Activated T-helper 2 cell treated with anti-CD3 and anti-CD28 coated beads, Interferon-gamma antibody, Interleukin-2, Interleukin-4, amounts not matched to agents 10 μg/mL and 5 μg/mL and 100 μg/mL, durations not matched to agents 14 hours and 24 hours and 36 hours (primary cell): ENCODE data around the gene VDAC1. TPM values are rescaled to one million over a fixed set of nuclear protein-coding genes. Genes with fewer than 3 reads are reported as not detected.

Experiments used
- DNase-seq: peaks from one replicate; pipeline ENCODE4 v3.0.0; 2021; ENCODE audit warnings: low spot score
- H3K27ac Mint-ChIP-seq: one replicate; pipeline ENCODE4 v1.8.0; 2021; ENCODE audit warnings: mixed read lengths
- H3K27me3 Mint-ChIP-seq: one replicate; pipeline ENCODE4 v1.8.0; 2021; ENCODE audit warnings: low read depth, mixed read lengths
- H3K36me3 Mint-ChIP-seq: one replicate; pipeline ENCODE4 v1.8.0; 2021; ENCODE audit warnings: low read depth, mixed read lengths
- H3K4me1 Mint-ChIP-seq: one replicate; pipeline ENCODE4 v1.8.0; 2021; ENCODE audit warnings: low read depth, mixed read lengths
- H3K4me3 Mint-ChIP-seq: one replicate; pipeline ENCODE4 v1.8.0; 2021; ENCODE audit warnings: low read depth, mild to moderate bottlenecking, moderate library complexity, mixed read lengths
- H3K9me3 Mint-ChIP-seq: one replicate; pipeline ENCODE4 v1.8.0; 2021; ENCODE audit warnings: mixed read lengths
- intact Hi-C: fragments of 100-400 bp; cut with micrococcal nuclease; formaldehyde crosslinking; loops from one replicate; pipeline ENCODE4 v1.15.1; 2023
- total RNA-seq: library from RNA; stranded (reverse); gene quantifications from 2 replicates; pipeline ENCODE4 v1.2.3, GENCODE V29; 2022

VDAC1 gene
- total RNA-seq, 1 donor from 2014 or later: 459 TPM

DNA sequence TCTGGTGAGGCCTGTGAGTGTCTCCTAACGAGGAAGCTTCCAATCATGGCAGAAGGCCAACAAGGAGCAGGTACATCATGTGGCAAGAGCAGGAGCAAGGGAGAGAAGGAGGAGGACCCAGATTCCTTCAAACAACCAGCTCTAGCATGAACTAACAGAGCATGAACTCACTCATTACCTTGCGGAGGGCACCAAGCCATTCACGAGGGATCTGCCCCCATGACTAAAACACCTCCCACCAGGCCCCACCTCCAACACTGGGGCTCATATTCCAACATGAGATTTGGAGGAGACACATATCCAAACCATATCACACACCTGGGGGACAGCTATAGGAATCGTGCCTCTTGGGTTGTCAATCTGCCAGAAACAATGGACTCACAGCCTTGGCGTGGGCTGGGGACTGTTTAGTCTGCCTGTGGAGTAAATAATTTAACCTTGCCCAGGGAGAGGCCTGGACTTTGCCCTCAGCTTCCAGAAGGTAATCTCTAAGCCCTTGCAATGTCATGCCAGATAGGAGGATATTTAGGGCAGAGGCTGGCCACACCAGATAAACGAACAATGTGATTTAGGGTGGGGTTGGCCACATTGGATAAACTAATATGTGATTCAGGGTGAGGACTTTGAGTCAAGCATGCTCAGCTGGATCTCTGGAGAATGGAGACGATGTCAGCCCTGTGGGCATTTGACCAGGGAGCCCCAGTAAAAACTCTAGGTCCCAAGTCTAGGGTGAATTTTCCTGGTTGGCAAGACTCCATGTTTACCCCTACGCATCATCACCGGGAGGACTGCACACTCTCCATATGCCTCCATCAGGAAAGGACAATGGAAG lies 13.6 kb upstream of the VDAC1 start:
- Mint-ChIP-seq H3K4me1 (no peaks in the 10 kb centered on the region), H3K27ac (no peak overlapping the region), H3K4me3 (no peak overlapping the region), H3K36me3 (no peaks in the 10 kb centered on the region), H3K9me3 (no peaks in the 10 kb centered on the region), H3K27me3 (peaks cover 17% of the 10 kb centered on the region)
- intact Hi-C loops: no loop called here
- no peak for DNase-seq

DNA sequence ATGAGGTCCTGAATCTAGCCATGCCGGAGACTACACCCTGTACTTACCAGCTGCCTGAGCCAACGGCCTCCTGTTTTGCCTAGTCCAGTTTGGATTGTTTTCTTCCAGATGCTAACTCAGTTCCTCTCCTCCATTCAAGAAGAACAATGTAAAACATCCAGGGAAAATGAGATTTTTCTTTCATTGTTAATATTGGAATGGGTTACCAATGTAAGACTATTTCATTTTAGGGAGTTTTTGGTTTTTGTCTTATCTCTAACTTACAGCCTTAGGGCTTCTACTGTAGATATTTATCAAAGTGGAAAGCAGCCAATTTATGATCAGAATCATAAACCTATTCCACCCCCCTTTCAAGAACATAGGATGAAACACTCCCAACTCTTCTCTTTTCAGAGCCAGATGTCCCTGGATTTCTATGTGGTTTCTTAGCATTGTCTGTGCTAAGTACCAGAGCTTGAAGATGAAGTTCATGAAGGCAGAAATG lies 3.5 kb upstream of the VDAC1 start:
- Mint-ChIP-seq H3K27me3 (peaks cover 6% of the 10 kb centered on the region), H3K4me3 (no peak overlapping the region), H3K36me3 (peaks cover 13% of the 10 kb centered on the region), H3K9me3 (no peaks in the 10 kb centered on the region), H3K4me1 (peaks cover 14% of the 10 kb centered on the region), H3K27ac (no peak overlapping the region)
- intact Hi-C loops: loop anchor here (10.0 kb wide), 1 partner anchor 636 kb away; the partner anchor contains the start of gene SEC24A
- DNase-seq: no peak

DNA sequence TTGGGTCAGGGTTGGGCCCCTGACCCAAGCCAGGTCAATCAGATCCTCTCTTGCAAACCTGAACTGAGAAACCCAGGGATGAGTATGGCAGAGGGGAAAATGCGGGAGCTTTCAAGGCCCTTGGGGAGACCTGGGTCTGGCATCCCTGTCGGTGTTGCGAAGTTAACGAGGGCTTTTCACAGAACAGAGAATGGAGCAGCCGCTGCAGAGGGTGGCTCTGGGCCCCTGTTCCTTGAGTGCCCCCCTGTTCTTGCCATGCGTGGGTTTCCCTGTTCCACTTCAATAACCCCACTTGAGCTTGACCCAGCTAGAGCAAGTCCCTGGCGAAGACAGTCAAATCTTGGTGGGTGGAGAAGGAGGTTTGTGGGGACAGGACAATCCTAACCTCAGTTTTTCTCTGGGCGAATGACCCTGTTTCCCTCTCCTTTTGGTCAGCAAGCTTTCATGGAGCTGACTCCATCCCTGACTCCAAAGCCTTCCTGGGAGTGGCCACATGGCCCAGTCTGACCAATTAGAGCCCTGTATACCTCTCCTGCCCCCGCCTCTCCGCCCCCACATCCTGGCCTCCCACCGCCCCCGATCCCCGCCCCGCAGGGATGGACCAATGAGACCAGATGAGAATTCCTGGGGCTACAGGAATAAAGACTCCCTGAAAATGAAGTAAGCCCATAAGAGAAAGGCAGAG lies 2.9 kb upstream of the VDAC1 start:
- Mint-ChIP-seq H3K4me3 (no peak overlapping the region), H3K27me3 (peaks cover 1% of the 10 kb centered on the region), H3K9me3 (no peaks in the 10 kb centered on the region)

DNA sequence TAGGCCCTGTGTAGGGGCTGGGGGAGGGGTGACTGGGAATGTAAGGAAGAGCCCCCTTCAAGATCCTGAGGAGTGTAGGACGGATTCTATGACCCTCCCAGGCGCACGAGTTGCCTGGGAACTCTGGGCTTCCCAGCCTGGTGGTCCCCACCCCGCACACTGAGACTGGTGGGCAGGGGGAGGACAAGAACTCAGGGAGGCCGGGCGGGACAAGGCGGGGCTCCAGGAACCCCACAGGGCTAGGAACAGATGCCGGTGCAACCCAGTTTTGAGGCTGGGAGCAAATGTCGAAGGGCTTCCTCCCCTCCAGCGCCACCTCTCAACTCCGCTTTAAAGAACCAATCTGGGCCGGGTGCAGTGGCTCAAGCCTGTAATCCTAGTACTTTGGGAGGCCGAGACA lies 1.3 kb upstream of the VDAC1 start:
- peak overlapping the region; percentile 92 for H3K4me3 Mint-ChIP-seq
- H3K27me3 Mint-ChIP-seq: no peaks in the 10 kb centered on the region
- no peak for DNase-seq
- intact Hi-C loops: loop anchor here (10.0 kb wide), 1 partner anchor 639 kb away; the partner anchor contains the start of gene SEC24A
- no peaks in the 10 kb centered on the region for H3K9me3 Mint-ChIP-seq
- H3K36me3 Mint-ChIP-seq: peaks cover 33% of the 10 kb centered on the region
- peaks cover 30% of the 10 kb centered on the region for H3K4me1 Mint-ChIP-seq
- peak overlapping the region; percentile 49 for H3K27ac Mint-ChIP-seq

More for the DNA sequence above, 2.9 kb upstream of the VDAC1 start:
- H3K4me1 Mint-ChIP-seq: peaks cover 18% of the 10 kb centered on the region
- no peak for DNase-seq
- intact Hi-C loops: loop anchor here (10.0 kb wide), 1 partner anchor 637 kb away; the partner anchor contains the start of gene SEC24A
- peaks cover 19% of the 10 kb centered on the region for H3K36me3 Mint-ChIP-seq
- H3K27ac Mint-ChIP-seq: no peak overlapping the region

DNA sequence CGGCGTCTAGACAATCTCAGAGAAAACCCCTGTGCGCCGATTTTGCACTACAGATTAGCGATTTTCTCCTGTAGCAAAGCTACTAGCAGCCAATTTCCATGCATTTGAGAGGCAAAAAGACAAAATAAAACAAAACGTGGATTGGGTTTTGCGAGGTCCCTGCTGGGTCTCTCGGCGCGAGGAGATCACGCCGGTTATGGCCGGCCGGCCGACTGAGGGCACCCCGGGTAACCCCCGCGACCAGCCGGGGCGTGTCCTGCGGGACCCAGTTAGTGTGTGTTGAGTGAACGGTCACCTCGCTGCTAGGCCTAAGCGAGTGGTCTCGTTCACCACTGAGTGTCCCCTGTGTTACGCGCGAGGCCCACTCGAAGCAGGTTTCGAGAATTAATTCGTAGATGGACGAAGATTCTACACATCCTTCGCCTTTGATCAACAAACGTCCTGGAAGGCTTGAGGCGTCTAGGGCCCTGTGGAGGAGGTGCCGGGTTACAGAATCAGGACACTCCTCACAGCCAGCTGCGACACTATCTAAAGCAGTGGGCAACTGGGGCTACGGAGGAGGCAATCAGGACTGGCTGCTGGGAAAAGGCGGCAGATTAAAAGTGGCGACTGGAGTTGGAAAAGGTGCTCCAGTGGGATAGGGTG lies 764 bp upstream of the VDAC1 start:
- peak overlapping the region; percentile 86 for H3K27ac Mint-ChIP-seq
- DNase-seq: no peak
- peaks cover 33% of the 10 kb centered on the region for H3K4me1 Mint-ChIP-seq
- intact Hi-C loops: loop anchor here (2.0 to 10.0 kb wide), 2 partner anchors 37 to 639 kb away; partner anchors contain the start of genes C5orf15 and SEC24A
- peak overlapping the region; percentile 92 for H3K4me3 Mint-ChIP-seq
- no peaks in the 10 kb centered on the region for H3K9me3 Mint-ChIP-seq
- H3K27me3 Mint-ChIP-seq: no peaks in the 10 kb centered on the region
- peaks cover 39% of the 10 kb centered on the region for H3K36me3 Mint-ChIP-seq

DNA sequence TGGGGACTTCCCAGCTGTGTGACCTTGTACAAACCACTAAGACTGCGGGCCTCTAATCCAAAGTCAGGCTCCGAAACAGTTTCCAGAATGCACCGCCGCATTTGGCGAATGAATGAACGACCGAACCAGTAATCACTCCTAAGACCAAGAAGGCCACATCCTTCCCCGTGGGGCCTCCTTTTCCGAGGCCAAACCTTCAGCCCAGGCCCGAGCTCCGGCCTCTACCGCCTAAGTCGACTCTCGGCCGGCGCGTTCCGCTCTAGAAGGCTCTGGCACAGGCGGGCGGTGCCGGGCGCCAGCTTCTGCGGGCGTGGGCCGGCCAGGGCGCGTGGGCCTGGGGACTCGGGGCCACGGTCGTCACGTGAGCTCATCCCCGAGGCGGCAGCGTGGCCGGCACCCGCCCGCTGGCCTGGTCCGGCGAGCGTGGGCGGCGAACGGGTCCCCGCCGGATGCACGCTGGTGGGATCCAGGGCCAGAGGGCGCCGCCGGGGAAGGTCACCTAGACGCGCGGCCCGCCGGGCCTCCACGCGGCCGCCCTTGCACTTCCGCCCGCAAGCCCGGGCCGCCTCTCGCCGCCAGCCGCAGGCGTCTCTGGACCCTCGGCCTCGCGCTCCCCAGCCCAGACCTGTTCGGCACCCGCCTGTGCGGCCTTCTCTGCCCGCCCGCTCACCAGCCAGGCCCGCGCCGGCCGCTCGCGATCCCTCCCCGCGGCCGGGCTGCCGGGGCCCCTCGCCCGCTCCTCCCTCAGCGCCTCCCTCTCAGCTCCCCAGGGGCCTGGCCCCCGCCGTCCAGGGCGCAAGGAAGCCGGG lies 754 bp downstream of the VDAC1 start:
- peak; percentile 33 for DNase-seq
- no peaks in the 10 kb centered on the region for H3K9me3 Mint-ChIP-seq
- no peaks in the 10 kb centered on the region for H3K27me3 Mint-ChIP-seq
- peak overlapping the region; percentile 90 for H3K4me3 Mint-ChIP-seq
- intact Hi-C loops: loop anchor here (1.0 to 10.0 kb wide), 3 partner anchors 35 to 641 kb away; partner anchors contain the start of genes C5orf15, PPP2CA and SEC24A
- peaks cover 43% of the 10 kb centered on the region for H3K4me1 Mint-ChIP-seq
- H3K36me3 Mint-ChIP-seq: peaks cover 50% of the 10 kb centered on the region
- H3K27ac Mint-ChIP-seq: peak overlapping the region; percentile 97

DNA sequence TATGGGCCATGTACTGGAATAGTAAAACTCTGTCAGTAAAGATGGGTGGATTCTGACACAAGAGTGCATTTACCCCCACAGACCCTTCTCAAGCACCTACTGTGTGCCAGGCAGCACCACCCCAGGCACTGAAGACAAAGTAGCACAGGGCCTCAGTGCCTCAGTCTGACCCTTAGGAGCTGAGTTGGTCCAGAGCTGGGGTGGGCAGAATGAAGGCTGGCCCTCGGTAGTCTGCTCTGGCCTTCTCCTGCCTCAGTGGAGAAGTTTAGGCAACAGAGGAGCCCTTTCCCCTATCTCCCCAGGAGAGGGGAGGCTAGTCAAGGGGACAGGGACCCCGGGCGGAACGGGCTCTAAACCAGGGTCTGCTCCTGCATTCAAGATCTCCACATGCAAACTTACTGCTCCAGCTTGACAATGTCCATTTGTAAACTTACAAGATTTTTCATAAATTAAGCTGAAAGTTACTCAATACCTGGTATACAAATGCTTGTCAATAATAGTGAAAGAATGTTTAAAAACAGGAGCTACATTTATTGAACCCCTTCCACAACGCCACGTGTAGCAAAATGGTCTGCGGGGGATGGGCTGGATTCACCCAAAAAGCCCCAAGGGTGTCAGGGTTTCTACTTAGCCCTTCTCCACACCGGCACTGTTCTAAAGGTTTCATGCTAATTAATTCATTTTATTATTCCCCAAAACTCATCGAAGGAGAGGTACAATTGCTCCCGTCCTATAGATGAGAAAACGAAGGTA lies 1.5 kb downstream of the VDAC1 start:
- Mint-ChIP-seq H3K4me1 (peaks cover 41% of the 10 kb centered on the region), H3K4me3 (peak overlapping the region; percentile 90), H3K27me3 (no peaks in the 10 kb centered on the region), H3K36me3 (peaks cover 50% of the 10 kb centered on the region), H3K27ac (peak overlapping the region; percentile 97), H3K9me3 (no peaks in the 10 kb centered on the region)
- intact Hi-C loops: loop anchor here (10.0 kb wide), 1 partner anchor 642 kb away; the partner anchor contains the start of gene SEC24A
- no peak for DNase-seq

DNA sequence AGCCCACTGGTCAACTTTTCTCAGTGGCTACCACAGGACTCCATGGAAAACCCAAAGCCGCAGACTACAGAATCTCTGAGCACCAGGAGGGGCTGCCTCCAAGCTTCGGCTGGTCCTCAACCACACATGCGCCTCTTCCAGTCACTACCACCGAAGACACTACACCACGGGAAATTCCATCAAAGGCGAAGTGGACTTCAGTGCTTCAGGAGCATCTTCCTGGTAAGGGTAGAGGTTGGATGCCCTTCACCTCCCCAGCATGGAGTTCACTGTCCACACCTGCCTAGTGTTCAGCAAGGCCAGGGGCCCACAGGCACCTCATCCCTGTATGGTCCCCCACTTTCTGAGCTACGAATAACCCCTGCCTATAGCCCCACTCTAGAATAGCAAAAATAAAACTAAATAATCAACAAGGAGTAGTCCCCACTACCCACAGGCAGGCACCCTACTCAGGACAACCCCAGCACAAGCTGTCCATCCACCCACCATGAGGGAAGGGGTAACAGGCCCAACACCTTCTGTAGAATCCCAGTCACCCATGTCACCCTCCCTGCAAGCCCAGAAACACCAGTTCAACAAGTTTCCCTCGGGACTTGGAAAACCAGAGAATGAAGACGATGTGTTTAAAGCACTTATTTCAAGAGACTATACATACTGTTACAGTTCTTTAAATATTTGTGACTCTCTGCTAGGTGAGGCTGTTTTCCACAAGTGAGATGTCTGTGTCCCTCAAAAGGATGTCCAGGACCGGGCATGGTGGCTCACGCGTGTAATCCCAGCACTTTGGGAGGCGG lies 2.6 kb downstream of the VDAC1 start:
- Mint-ChIP-seq H3K27me3 (no peaks in the 10 kb centered on the region), H3K27ac (peak overlapping the region; percentile 72), H3K4me3 (peak overlapping the region; percentile 90), H3K4me1 (peaks cover 40% of the 10 kb centered on the region), H3K9me3 (no peaks in the 10 kb centered on the region), H3K36me3 (peaks cover 50% of the 10 kb centered on the region)
- no peak for DNase-seq
- intact Hi-C loops: loop anchor here (10.0 kb wide), 1 partner anchor 643 kb away; the partner anchor contains the start of gene SEC24A

DNA sequence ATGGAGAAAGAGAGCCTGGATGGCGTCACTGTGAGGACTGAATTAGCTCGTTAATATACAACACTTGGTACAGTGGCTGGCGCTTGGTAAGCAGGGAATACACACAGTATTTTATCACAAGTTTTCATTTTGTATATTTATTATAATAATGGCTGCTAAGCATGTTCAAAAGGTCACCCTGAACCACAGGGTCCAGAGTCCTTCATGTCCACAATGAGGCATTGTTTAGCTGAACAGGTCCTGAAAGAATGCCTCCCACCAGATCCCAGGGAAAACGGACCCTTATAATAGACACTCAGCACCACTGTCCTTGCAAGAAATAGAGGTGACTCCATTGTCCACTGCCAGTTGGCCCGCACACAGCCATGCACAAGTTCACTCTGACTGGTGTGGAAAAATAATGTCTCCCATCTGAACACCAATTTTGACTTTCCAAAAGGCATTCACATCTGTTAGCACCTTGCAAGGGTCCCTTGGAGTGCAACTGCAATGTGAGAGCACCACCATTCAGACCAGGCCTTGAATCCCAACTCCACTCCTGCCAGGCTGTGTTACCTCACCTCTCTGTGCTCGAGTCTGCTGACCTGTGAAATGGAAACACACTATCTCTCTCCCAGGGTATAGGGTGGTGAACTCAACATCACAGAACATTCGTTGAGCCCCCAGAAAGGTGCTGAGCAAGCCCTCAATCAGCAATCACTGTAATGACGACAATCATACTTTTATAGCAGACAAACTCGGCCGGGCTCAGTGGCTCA lies 3.9 kb downstream of the VDAC1 start:
- Mint-ChIP-seq H3K36me3 (peaks cover 50% of the 10 kb centered on the region), H3K4me1 (peaks cover 44% of the 10 kb centered on the region), H3K9me3 (no peaks in the 10 kb centered on the region), H3K4me3 (peak overlapping the region; percentile 15), H3K27me3 (no peaks in the 10 kb centered on the region), H3K27ac (peak overlapping the region; percentile 43)
- no peak for DNase-seq
- intact Hi-C loops: loop anchor here (10.0 kb wide), 1 partner anchor 644 kb away; the partner anchor contains the start of gene SEC24A

DNA sequence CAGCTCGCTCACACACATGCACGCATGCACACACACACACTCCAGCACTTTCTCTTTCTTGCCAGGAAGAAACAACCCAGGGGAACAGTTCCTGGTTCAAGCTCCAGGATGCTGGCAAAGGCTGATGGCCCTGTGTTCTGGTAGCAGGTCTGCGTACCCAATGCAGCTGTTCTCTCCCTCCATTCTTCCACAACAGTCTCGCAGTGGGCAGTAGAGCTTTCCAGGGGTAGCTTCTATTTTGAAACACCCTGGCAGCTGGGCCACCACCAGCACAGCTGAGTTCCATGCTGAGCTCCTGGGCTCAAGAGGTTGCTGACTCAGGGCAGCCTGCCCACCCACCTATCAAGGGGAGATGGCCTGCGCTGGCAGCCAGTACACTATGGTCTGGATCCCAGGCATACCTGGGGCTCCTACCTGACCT lies 4.7 kb downstream of the VDAC1 start:
- Mint-ChIP-seq H3K36me3 (peaks cover 47% of the 10 kb centered on the region), H3K27me3 (no peaks in the 10 kb centered on the region), H3K4me3 (no peak overlapping the region), H3K4me1 (peaks cover 45% of the 10 kb centered on the region), H3K9me3 (no peaks in the 10 kb centered on the region), H3K27ac (peak overlapping the region; percentile 52)
- intact Hi-C loops: loop anchor here (10.0 kb wide), 1 partner anchor 645 kb away; the partner anchor contains the start of gene SEC24A
- DNase-seq: no peak
